K562 (cell line): ENCODE data around the gene PPP6C. TPM values are rescaled to one million over a fixed set of nuclear protein-coding genes. Genes with fewer than 3 reads are reported as not detected.

ENCODE experiments used
- AFF1 ChIP-seq, 2 experiments: fragments of 450-650 bp; IDR thresholded peaks; 2 replicates each; pipeline ENCODE4 v1.6.1; 2018; ENCODE audit warnings: mild to moderate bottlenecking in 2 of 2, low read depth in 1 of 2; ENCODE audit not compliant: partially characterized antibody in 2 of 2
- BACH1 ChIP-seq: fragments of 200-800 bp; sonication (Bioruptor generic); IDR thresholded peaks from 2 replicates; pipeline ENCODE4 v1.6.1; 2016; ENCODE audit warnings: missing genetic modification characterization, missing compliant biosample characterization
- DNMT1 ChIP-seq: fragments of 450-650 bp; IDR thresholded peaks from 2 replicates; pipeline ENCODE4 v1.6.1; 2016; ENCODE audit warnings: antibody characterized with exemption, mild to moderate bottlenecking
- NEUROD1 ChIP-seq: fragments of 150-350 bp; IDR thresholded peaks from 2 replicates; pipeline ENCODE4 v1.6.1; 2014; ENCODE audit warnings: borderline replicate concordance, low read length, low read depth; ENCODE audit not compliant: partially characterized antibody
- RFX1 ChIP-seq: fragments of 450-650 bp; IDR thresholded peaks from 2 replicates; pipeline ENCODE4 v1.6.1; 2016; ENCODE audit warnings: mild to moderate bottlenecking, moderate library complexity
- ZNF609 ChIP-seq: sonication (generic); formaldehyde crosslinking; IDR thresholded peaks from 2 replicates; pipeline ENCODE4 v1.8.1; 2023; ENCODE audit warnings: missing genetic modification reagents, mild to moderate bottlenecking, borderline replicate concordance
- polyA plus RNA-seq, 8 experiments: library from polyadenylated mRNA; depleted of rRNA in 4 of 8; stranded (reverse) in 5 of 8; unstranded in 3 of 8; fragments of >200 nt; fragmentation: Nextera tagmentation in 2 of 8; fragmentation: Illumina TruSeq in 1 of 8; extraction: Ambion mirVana in 2 of 8; extraction: Trizol in 1 of 8; gene quantifications; 2 replicates each; pipeline versions ENCODE4 v1.2.1 to v1.2.3, GENCODE V29; 2011 to 2014; ENCODE audit warnings: inconsistent platforms in 1 of 8, missing spikeins in 1 of 8
- total RNA-seq, 7 experiments: library from RNA; depleted of rRNA in 6 of 7; stranded (reverse); fragments of >200 nt in 6 of 7; fragmentation: Illumina TruSeq in 2 of 7; extraction: Trizol in 2 of 7; gene quantifications; 2 replicates each; pipeline versions ENCODE4 v1.2.1 to v1.2.3, GENCODE V29; 2011 to 2021; ENCODE audit warnings: low replicate concordance in 1 of 7

Gene PPP6C
- total and polyA plus RNA-seq, 9 of the 15 experiments (the other 6 are each of a cell fraction or from before 2014, with no cell fraction given) = 18.8 to 44.8 (median 38.3) TPM

GRCh38 chr9:125218621-125219020 lies 29.0 kb upstream of the PPP6C start (continued):
- no peak for TF ChIP-seq ZNF609 (CRISPR knock-in tag)
- no peak for TF ChIP-seq AFF1 (IDR thresholded peaks at IDR 0.05; ENCODE audit: low read depth in 1 of 2, partially characterized antibody in 2 of 2)
- no peak for TF ChIP-seq NEUROD1
- no peak for TF ChIP-seq BACH1 (tag)
- no peak for TF ChIP-seq DNMT1
- no peak for TF ChIP-seq RFX1
